ENCODE data around the gene ACLY. TPM values are rescaled to one million over a fixed set of nuclear protein-coding genes. Genes with fewer than 3 reads are reported as not detected.

The ACLY gene
- total and polyA plus RNA-seq, 2 of the 13 experiments (the other 11 are each of a cell fraction or from before 2014, with no cell fraction given) = 111 to 218 TPM

DNA sequence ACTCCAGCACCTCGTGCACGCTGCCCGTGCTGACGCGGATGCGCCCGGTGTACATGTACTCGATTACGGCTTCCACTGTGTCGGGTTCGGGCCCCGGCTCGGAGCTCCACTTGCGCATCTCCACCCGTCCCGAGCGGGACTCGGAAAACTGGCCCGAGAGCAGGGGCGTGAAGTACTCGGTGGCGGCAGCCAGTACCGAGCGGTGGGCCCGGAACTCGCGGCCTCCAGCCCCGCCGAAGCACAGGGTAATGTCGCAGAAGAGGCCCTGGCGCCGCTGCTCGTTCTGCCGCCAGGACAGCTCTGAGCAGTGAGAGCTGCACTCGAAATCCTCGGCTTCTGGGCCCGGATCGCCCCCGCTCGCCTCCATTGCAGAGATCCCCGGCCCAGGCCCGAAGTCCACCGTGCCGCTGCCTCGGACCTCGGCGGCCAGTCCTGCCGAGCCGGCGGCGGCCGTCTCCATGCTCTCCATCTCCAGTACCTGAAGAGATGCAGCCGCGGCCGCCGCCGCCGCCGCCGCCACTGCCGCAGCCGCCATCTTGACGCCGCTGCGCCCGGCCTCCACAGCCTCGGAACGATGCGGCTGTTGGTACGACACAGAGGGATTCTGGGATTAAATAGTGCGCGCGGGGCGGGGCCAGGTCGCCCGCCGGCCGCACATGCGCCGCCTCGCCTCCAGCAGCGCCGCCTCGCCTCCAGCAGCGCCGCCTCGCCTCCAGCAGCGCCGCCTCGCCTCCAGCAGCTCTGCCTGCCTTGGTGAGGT is 53.7 kb downstream of the ACLY start, which contains the start of gene KLHL11 (continued):
- TF ChIP-seq AGO2 (optimal IDR thresholded peaks at IDR 0.05; ENCODE audit: low read depth, low read length) (peak; percentile 70), ZNF17 (CRISPR knock-in tag; IDR thresholded peaks at IDR 0.05) (0 out of 2 replicates have a peak, but pooled peaks have one; percentile 64), RARA (CRISPR knock-in tag; IDR thresholded peaks at IDR 0.05) (no peak; the same call in 1 of the 2 replicates), ZNF572 (CRISPR knock-in tag; IDR thresholded peaks at IDR 0.05) (0 out of 2 replicates have a peak, but pooled peaks have one; percentile 69), ZNF20 (CRISPR knock-in tag; IDR thresholded peaks at IDR 0.05) (no peak), RBAK (CRISPR knock-in tag; IDR thresholded peaks at IDR 0.05) (no peak), TGIF2 (CRISPR knock-in tag; IDR thresholded peaks at IDR 0.05) (0 out of 2 replicates have a peak, but pooled peaks have one; percentile 39), PLRG1 (conservative IDR thresholded peaks at IDR 0.05) (no peak), YEATS2 (CRISPR knock-in tag; IDR thresholded peaks at IDR 0.05; ENCODE audit: borderline replicate concordance) (peak; percentile 8; the same call in 1 of the 2 replicates), HOXA3 (CRISPR knock-in tag; IDR thresholded peaks at IDR 0.05) (peak; percentile 98)
- TF ChIP-seq, protein P1, sequence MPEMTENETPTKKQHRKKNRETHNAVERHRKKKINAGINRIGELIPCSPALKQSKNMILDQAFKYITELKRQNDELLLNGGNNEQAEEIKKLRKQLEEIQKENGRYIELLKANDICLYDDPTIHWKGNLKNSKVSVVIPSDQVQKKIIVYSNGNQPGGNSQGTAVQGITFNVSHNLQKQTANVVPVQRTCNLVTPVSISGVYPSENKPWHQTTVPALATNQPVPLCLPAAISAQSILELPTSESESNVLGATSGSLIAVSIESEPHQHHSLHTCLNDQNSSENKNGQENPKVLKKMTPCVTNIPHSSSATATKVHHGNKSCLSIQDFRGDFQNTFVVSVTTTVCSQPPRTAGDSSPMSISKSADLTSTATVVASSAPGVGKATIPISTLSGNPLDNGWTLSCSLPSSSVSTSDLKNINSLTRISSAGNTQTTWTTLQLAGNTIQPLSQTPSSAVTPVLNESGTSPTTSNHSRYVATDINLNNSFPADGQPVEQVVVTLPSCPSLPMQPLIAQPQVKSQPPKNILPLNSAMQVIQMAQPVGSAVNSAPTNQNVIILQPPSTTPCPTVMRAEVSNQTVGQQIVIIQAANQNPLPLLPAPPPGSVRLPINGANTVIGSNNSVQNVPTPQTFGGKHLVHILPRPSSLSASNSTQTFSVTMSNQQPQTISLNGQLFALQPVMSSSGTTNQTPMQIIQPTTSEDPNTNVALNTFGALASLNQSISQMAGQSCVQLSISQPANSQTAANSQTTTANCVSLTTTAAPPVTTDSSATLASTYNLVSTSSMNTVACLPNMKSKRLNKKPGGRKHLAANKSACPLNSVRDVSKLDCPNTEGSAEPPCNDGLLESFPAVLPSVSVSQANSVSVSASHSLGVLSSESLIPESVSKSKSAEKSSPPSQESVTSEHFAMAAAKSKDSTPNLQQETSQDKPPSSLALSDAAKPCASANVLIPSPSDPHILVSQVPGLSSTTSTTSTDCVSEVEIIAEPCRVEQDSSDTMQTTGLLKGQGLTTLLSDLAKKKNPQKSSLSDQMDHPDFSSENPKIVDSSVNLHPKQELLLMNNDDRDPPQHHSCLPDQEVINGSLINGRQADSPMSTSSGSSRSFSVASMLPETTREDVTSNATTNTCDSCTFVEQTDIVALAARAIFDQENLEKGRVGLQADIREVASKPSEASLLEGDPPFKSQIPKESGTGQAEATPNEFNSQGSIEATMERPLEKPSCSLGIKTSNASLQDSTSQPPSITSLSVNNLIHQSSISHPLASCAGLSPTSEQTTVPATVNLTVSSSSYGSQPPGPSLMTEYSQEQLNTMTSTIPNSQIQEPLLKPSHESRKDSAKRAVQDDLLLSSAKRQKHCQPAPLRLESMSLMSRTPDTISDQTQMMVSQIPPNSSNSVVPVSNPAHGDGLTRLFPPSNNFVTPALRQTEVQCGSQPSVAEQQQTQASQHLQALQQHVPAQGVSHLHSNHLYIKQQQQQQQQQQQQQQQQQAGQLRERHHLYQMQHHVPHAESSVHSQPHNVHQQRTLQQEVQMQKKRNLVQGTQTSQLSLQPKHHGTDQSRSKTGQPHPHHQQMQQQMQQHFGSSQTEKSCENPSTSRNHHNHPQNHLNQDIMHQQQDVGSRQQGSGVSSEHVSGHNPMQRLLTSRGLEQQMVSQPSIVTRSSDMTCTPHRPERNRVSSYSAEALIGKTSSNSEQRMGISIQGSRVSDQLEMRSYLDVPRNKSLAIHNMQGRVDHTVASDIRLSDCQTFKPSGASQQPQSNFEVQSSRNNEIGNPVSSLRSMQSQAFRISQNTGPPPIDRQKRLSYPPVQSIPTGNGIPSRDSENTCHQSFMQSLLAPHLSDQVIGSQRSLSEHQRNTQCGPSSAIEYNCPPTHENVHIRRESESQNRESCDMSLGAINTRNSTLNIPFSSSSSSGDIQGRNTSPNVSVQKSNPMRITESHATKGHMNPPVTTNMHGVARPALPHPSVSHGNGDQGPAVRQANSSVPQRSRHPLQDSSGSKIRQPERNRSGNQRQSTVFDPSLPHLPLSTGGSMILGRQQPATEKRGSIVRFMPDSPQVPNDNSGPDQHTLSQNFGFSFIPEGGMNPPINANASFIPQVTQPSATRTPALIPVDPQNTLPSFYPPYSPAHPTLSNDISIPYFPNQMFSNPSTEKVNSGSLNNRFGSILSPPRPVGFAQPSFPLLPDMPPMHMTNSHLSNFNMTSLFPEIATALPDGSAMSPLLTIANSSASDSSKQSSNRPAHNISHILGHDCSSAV (CRISPR knock-in tag; IDR thresholded peaks at IDR 0.05; ENCODE audit: borderline replicate concordance) = peak; percentile 33; the same call in 1 of the 2 replicates
- TF ChIP-seq, protein P2, sequence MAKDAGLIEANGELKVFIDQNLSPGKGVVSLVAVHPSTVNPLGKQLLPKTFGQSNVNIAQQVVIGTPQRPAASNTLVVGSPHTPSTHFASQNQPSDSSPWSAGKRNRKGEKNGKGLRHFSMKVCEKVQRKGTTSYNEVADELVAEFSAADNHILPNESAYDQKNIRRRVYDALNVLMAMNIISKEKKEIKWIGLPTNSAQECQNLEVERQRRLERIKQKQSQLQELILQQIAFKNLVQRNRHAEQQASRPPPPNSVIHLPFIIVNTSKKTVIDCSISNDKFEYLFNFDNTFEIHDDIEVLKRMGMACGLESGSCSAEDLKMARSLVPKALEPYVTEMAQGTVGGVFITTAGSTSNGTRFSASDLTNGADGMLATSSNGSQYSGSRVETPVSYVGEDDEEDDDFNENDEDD (CRISPR knock-in tag; IDR thresholded peaks at IDR 0.05; ENCODE audit: borderline replicate concordance) = peak; percentile 72; the same call in 1 of the 2 replicates
- TF ChIP-seq, protein P3, sequence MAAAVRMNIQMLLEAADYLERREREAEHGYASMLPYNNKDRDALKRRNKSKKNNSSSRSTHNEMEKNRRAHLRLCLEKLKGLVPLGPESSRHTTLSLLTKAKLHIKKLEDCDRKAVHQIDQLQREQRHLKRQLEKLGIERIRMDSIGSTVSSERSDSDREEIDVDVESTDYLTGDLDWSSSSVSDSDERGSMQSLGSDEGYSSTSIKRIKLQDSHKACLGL (CRISPR knock-in tag; IDR thresholded peaks at IDR 0.05) = peak; percentile 85
- TF ChIP-seq, protein P4, sequence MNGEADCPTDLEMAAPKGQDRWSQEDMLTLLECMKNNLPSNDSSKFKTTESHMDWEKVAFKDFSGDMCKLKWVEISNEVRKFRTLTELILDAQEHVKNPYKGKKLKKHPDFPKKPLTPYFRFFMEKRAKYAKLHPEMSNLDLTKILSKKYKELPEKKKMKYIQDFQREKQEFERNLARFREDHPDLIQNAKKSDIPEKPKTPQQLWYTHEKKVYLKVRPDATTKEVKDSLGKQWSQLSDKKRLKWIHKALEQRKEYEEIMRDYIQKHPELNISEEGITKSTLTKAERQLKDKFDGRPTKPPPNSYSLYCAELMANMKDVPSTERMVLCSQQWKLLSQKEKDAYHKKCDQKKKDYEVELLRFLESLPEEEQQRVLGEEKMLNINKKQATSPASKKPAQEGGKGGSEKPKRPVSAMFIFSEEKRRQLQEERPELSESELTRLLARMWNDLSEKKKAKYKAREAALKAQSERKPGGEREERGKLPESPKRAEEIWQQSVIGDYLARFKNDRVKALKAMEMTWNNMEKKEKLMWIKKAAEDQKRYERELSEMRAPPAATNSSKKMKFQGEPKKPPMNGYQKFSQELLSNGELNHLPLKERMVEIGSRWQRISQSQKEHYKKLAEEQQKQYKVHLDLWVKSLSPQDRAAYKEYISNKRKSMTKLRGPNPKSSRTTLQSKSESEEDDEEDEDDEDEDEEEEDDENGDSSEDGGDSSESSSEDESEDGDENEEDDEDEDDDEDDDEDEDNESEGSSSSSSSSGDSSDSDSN (CRISPR knock-in tag; IDR thresholded peaks at IDR 0.05) = peak; percentile 92
- TF ChIP-seq, protein P5, sequence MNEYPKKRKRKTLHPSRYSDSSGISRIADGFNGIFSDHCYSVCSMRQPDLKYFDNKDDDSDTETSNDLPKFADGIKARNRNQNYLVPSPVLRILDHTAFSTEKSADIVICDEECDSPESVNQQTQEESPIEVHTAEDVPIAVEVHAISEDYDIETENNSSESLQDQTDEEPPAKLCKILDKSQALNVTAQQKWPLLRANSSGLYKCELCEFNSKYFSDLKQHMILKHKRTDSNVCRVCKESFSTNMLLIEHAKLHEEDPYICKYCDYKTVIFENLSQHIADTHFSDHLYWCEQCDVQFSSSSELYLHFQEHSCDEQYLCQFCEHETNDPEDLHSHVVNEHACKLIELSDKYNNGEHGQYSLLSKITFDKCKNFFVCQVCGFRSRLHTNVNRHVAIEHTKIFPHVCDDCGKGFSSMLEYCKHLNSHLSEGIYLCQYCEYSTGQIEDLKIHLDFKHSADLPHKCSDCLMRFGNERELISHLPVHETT (CRISPR knock-in tag; conservative IDR thresholded peaks at IDR 0.05) = 0 out of 2 replicates have a peak, but pooled peaks have one; percentile 46

All from HepG2 (cell line).